Measurements from ENCODE around the gene COL23A1. TPM values are rescaled to one million over a fixed set of nuclear protein-coding genes. Genes with fewer than 3 reads are reported as not detected.

Gene COL23A1
- total RNA-seq, 1 donor from 2014 or later = 0.40 TPM

- DNase-seq (ENCODE audit: low read depth) = no peak
Observed at GRCh38 chr5:178437386-178438075, 152.7 kb downstream of the COL23A1 start.

- DNase-seq (ENCODE audit: low read depth) = no peak
Observed at GRCh38 chr5:178436326-178436940, 153.8 kb downstream of the COL23A1 start.

- no peak for DNase-seq (ENCODE audit: low read depth)
Observed at GRCh38 chr5:178435321-178436238, 154.6 kb downstream of the COL23A1 start.

- DNase-seq (ENCODE audit: low read depth) = no peak
Observed at GRCh38 chr5:178434851-178435250, 155.3 kb downstream of the COL23A1 start.

- no peak for DNase-seq (ENCODE audit: low read depth)
Observed at GRCh38 chr5:178434016-178434761, 156.0 kb downstream of the COL23A1 start.

GRCh38 chr5:178433273-178433775 is 156.9 kb downstream of the COL23A1 start:
- DNase-seq (ENCODE audit: low read depth) = no peak

DNA sequence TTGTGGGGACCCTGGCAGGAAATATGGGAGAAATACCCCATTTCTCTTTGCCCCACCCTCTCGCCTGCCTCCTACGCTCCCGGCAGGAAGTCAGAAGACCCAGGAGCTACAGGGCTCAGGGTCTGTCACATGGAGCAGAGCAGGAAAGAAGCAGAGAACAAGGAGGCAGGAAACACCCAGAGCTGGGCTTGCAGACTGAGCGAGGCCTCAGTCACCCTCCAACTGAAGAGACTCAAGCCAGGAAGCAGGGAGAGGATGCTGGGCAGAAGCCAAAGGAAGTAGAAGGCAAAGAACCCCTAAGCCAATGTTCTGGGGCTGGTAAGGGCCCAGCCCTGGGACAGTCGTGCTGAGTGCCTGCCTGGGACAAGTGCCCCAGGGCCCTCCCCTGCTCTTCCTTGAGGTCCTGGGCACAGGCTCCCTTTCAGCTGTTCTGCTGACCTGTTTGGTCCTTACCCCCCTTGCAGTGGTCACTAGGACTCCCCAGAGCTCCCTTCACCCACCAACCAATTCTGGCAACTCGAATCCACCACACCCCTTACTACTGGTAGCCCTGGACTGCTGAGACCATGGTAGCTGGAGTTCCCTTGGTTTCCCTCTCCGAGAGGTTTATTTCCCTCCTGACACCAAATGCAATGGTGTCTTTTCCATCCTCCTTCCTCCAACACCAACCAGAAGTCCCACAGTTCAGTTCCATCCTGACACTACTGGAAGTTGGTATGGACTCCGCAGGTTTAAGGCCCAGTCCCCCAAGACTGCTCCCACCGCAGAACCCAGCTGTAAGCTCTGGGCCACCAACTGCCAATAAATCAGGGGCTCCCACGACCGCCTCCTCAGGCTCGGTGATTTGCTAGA is 157.5 kb downstream of the COL23A1 start:
- DNase-seq (ENCODE audit: low read depth) = peak; percentile 25

- DNase-seq (ENCODE audit: low read depth) = peak; percentile 95
Observed at GRCh38 chr5:178431782-178432165, 158.4 kb downstream of the COL23A1 start.

- DNase-seq (ENCODE audit: low read depth) = no peak
Observed at GRCh38 chr5:178431063-178431781, 159.0 kb downstream of the COL23A1 start.

DNA sequence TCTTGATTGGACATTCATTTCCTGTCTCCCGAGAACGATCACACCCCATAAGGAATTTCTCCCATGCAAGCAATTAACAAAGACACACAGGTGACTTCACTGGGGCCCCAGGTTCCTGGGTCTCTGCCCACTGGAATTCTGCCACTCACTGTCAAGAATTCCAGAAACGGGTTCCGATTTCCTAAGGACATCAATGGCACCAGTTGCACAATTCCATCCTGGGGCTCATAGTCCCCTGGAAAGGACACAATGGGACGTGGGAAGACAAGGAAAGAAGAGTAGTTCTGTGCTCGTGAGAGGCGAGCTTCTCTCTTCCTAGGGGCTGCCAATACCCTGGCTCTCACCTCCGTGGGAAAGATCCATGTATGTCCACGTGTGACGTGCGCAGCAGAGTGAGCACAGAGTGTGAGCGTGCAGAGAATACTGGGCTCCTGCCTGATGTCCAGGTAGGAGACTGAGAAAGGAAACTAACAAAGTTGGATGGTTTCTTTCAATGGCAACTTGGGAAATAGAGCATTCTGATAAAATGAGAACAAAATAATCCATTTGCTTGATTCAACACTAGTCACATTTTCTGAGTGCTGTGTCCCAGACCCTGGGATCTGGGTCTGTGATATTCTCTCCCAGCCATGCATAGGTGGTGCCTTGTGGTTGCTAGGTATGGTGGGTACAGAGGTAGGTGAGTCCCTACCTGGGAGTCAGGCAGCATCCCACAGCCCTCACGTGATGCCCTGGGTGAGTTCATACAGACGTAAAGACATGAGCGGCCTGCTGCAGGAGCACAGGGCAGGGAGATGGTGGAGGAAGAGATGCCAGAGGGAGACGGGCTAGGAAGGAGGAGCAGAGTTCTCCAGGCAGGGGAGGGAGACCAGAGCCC is 159.8 kb downstream of the COL23A1 start:
- no peak for DNase-seq (ENCODE audit: low read depth)

GRCh38 chr5:178429491-178430185 is 160.6 kb downstream of the COL23A1 start:
- no peak for DNase-seq (ENCODE audit: low read depth)

DNA sequence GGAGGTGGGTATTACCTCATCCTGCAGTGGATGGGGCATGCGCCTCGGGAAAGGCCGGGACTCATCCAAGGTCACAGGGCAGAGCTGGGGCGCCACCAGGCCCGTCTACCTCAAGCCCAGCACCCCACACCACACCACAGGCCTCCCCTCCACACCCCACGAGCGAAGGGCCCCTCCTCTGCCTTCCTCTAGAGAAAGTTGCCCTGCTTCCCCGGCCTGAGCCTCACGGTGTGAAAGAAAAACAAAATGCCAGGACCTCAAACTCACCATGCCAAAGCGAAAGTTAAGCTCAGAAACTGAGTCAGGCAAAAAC is 161.1 kb downstream of the COL23A1 start:
- DNase-seq (ENCODE audit: low read depth) = no peak

DNA sequence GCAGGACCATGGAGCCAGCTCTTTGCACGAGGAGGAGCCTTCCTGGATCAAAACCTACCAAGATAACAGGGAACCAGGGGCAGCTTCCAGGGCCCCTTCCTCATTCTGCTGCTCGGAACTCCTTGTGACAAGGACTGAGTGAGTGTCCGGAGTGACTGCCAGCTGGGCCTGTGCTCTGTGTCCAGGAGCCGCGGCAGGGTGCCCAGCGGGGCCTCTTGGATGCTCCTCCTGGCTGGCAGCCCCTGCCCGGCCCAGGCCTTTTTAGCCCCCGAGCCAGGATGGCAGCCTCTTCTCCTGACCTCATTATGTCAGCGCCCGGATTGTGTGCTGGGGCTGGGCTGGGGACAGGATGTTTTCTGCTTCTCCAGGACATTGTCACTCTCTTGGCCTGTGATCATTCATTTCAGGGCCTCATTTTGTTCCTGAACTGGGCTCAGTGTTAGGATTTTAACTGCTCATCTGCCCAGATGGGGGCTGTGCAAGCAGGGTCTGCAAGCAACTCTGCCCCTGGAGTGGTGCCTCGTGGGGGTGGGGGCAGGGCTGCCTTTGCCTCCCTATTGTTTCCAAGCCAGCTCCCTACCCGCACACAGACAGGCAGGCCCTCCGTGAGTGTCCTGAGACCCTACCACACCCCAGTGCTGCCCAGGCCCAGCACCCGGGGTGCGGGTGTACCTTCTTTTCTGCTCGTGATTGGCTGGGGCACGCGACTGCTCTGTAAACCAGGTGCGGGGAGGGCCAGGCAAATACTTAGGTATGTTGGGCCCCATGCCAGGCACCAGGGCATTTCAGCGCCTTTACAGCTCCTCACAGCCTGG is 161.6 kb downstream of the COL23A1 start:
- DNase-seq (ENCODE audit: low read depth) = peak; percentile 53

DNA sequence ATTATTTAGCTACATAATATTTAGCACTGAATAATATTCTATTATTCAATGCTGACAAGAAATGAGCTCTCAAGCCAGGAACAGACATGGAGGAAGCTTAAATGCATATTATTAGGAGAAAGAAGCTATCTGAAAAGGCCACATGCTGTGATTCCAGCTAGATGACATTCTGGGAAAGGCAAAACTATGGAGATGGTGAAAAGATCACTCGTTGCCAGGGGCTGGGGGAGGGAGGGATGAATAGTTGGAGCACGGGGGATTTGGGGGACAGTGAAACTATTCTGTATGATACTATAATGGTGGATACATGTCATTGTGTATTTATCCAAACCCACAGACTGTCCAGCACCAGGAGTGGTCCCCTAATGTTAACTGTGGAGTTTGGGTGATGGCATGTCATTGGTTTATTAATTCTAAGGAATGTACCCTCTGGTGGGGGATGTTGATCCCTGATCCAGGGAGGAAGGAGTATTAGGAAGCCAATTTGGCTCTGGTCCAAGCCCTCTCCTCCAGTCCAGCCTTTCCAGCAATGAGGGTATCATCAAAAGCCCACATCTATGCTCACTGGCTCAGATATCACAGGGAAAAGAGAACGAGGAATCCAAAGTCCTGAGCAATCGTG is 162.5 kb downstream of the COL23A1 start:
- no peak for DNase-seq (ENCODE audit: low read depth)

GRCh38 chr5:178426326-178427130 is 163.7 kb downstream of the COL23A1 start:
- DNase-seq (ENCODE audit: low read depth) = no peak

DNA sequence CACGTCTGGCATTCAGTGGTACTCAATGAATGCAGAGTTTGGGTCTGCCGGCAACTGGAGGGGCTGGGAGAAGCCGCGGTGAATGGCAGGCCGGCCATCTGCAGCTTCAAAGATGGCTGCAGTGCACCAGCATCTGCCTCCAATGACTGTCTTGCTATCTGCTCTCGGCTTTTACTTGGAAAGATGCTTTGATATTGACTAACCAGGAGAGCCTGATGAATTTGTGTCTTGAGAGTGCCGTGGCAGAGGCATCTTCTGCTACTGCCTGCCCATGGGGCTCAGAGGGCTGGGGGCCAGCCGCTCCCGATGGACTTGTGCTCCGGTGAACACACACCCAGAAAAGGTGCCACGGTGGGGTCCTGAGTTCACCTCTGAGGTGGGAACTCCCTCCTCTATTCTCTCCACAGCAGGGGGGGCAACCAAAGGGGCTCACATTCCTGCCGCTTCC is 164.5 kb downstream of the COL23A1 start:
- no peak for DNase-seq (ENCODE audit: low read depth)

Measured in renal cortical epithelial cell (primary cell).